Left ventricle myocardium superior (tissue), 1 donor: ENCODE data around the gene UBLCP1. TPM values are rescaled to one million over a fixed set of nuclear protein-coding genes. Genes with fewer than 3 reads are reported as not detected.
"Not testable (repeated sequence)": the region's sequence is repeated elsewhere in the genome, so short reads cannot be mapped to it uniquely, and the experiment has no call there.

Experiments used
- ATAC-seq: fragments of 200-7000 bp; cut with Tn5 transposase; one replicate; pipeline ENCODE4 v1.9.1; 2020; ENCODE audit warnings: mild to moderate bottlenecking, moderate library complexity
- DNase-seq: peaks from one replicate; pipeline ENCODE4 v3.0.0-alpha.2; 2020
- intact Hi-C: fragments of 100-400 bp; cut with micrococcal nuclease; formaldehyde crosslinking; loops from one replicate; pipeline ENCODE4 v1.11.0; 2022
- total RNA-seq: library from RNA; stranded (reverse); fragmentation: NEBNext Ultra II Directional; extraction: Animal tissue kit (Norgen Biotek cat#: 25700); gene quantifications from one replicate; pipeline ENCODE4 v1.2.1, GENCODE V29; 2021
- donor health status: DM: no; HTN: yes; CAD: no; lungs with severe emphysema.

Gene UBLCP1
- total RNA-seq, 1 donor from 2014 or later: 13.8 TPM

GRCh38 chr5:159244163-159244562, 18.9 kb upstream of the UBLCP1 start:
- intact Hi-C loops: no loop called here
- DNase-seq (no peak), ATAC-seq (no peak)

GRCh38 chr5:159244890-159245289, 18.2 kb upstream of the UBLCP1 start:
- intact Hi-C loops: no loop called here
- ATAC-seq (no peak), DNase-seq (no peak)

GRCh38 chr5:159249158-159249557, 13.9 kb upstream of the UBLCP1 start:
- DNase-seq: no peak
- ATAC-seq: no peak
- intact Hi-C loops: no loop called here

GRCh38 chr5:159252195-159252594, 10.9 kb upstream of the UBLCP1 start:
- intact Hi-C loops: no loop called here
- ATAC-seq (no peak), DNase-seq (no peak)

GRCh38 chr5:159257007-159257406, 6.1 kb upstream of the UBLCP1 start:
- no peak for ATAC-seq
- intact Hi-C loops: no loop called here
- DNase-seq: no peak

GRCh38 chr5:159257629-159258283, 5.3 kb upstream of the UBLCP1 start:
- no peak for DNase-seq
- intact Hi-C loops: no loop called here
- no peak for ATAC-seq

- intact Hi-C loops: no loop called here
- no peak for DNase-seq
- ATAC-seq: no peak
Measured at GRCh38 chr5:159258361-159258760, 4.7 kb upstream of the UBLCP1 start.

GRCh38 chr5:159260212-159260611, 2.9 kb upstream of the UBLCP1 start:
- DNase-seq, ATAC-seq: not testable (repeated sequence)
- intact Hi-C loops: loop anchor here (5.0 kb wide), 1 partner anchor 48 kb away; no protein-coding TSS in a partner anchor

- intact Hi-C loops: loop anchor here (5.0 kb wide), 1 partner anchor 50 kb away; no protein-coding TSS in a partner anchor
- DNase-seq (no peak), ATAC-seq (peak; percentile 7)
Measured at GRCh38 chr5:159262472-159262858, 625 bp upstream of the UBLCP1 start.

GRCh38 chr5:159263569-159263905, 447 bp downstream of the UBLCP1 start:
- no peak for DNase-seq
- no peak for ATAC-seq
- intact Hi-C loops: loop anchor here (5.0 kb wide), 1 partner anchor 51 kb away; no protein-coding TSS in a partner anchor

- DNase-seq, intact Hi-C loops, ATAC-seq: not testable (repeated sequence)
Measured at GRCh38 chr5:159266764-159267163, 3.7 kb downstream of the UBLCP1 start.

- intact Hi-C loops: no loop called here
- no peak for DNase-seq
- no peak for ATAC-seq
Measured at GRCh38 chr5:159269723-159270122, 6.6 kb downstream of the UBLCP1 start.

- DNase-seq (no peak), ATAC-seq (no peak)
- intact Hi-C loops: no loop called here
Measured at GRCh38 chr5:159273923-159274322, 10.8 kb downstream of the UBLCP1 start.

- DNase-seq (no peak), ATAC-seq (no peak)
- intact Hi-C loops: no loop called here
Measured at GRCh38 chr5:159274676-159275075, 11.6 kb downstream of the UBLCP1 start.

GRCh38 chr5:159286420-159287035, 23.4 kb downstream of the UBLCP1 start:
- ATAC-seq (peak; percentile 45), DNase-seq (no peak)
- intact Hi-C loops: loop anchor here (5.0 to 10.0 kb wide), 2 partner anchors 132 to 701 kb away; no protein-coding TSS in a partner anchor

- intact Hi-C loops: no loop called here
- ATAC-seq (no peak), DNase-seq (no peak)
Measured at GRCh38 chr5:159290741-159291140, 27.7 kb downstream of the UBLCP1 start.

GRCh38 chr5:159294921-159295320, 31.8 kb downstream of the UBLCP1 start:
- DNase-seq: no peak
- intact Hi-C loops: no loop called here
- no peak for ATAC-seq

- DNase-seq, ATAC-seq, intact Hi-C loops: not testable (repeated sequence)
Measured at GRCh38 chr5:159297300-159297699, 34.2 kb downstream of the UBLCP1 start.

- DNase-seq (no peak), ATAC-seq (no peak)
- intact Hi-C loops: no loop called here
Measured at GRCh38 chr5:159301466-159301865, 38.4 kb downstream of the UBLCP1 start.

- intact Hi-C loops, DNase-seq, ATAC-seq: not testable (repeated sequence)
Measured at GRCh38 chr5:159301929-159302860, 39.1 kb downstream of the UBLCP1 start.
